IMR-90 (cell line): ENCODE measurements around the gene PPP6C. TPM values are rescaled to one million over a fixed set of nuclear protein-coding genes. Genes with fewer than 3 reads are reported as not detected.

Experiments used
- ATAC-seq: fragments of 200-7000 bp; cut with Tn5 transposase; 2 replicates; pipeline ENCODE4 v1.9.1; 2020; ENCODE audit warnings: low read depth, mild to moderate bottlenecking, moderate library complexity
- BruUV-seq: library from RNA; stranded (reverse); fragments of 400-500 nt; replicated peaks from 2 replicates; lab custom pipeline; 2021; lab: Mats Ljungman, UMichigan
- CTCF ChIA-PET: fragments of 300-600 bp; formaldehyde crosslinking; extraction: SDS; loops from one replicate; lab custom pipeline; 2021; ENCODE audit warnings: antibody characterized with exemption; lab: Yijun Ruan, JAX
- POLR2A ChIA-PET: fragments of 300-600 bp; sonication (Branson Sonifier 250); formaldehyde crosslinking; loops from one replicate; lab custom pipeline; 2022; ENCODE audit warnings: antibody characterized with exemption; ENCODE audit not compliant: unreplicated experiment; lab: Charles Lee
- DNase-seq: peaks from one replicate; pipeline ENCODE4 v3.0.0; 2013
- H2AFZ ChIP-seq: replicated peaks from 2 replicates; pipeline ENCODE3; 2013; ENCODE audit warnings: low read length, mild to moderate bottlenecking; ENCODE audit not compliant: poor library complexity
- H2AK5ac ChIP-seq: 2 replicates; pipeline ENCODE4 v1.6.1; 2013; ENCODE audit warnings: low read depth, low read length, inconsistent platforms
- H2AK9ac ChIP-seq: replicated peaks from 2 replicates; pipeline ENCODE3; 2013; ENCODE audit warnings: mild to moderate bottlenecking, low read depth, low read length, moderate library complexity; ENCODE audit not compliant: poor library complexity
- H2BK120ac ChIP-seq: 2 replicates; pipeline ENCODE4 v1.6.1; 2013; ENCODE audit warnings: low read depth, low read length, inconsistent platforms
- H2BK15ac ChIP-seq: 3 replicates; pipeline ENCODE4 v1.6.1; 2013; ENCODE audit warnings: low read depth, low read length, inconsistent platforms
- H2BK20ac ChIP-seq: 2 replicates; pipeline ENCODE4 v1.6.1; 2013; ENCODE audit warnings: low read depth, mild to moderate bottlenecking, inconsistent platforms, low read length, moderate library complexity
- H2BK5ac ChIP-seq: 2 replicates; pipeline ENCODE4 v1.6.1; 2013; ENCODE audit warnings: mild to moderate bottlenecking, low read depth, low read length, inconsistent platforms; ENCODE audit not compliant: poor library complexity, severe bottlenecking
- H3K14ac ChIP-seq: replicated peaks from 2 replicates; pipeline ENCODE4 v1.6.1; 2013; ENCODE audit warnings: low read depth, low read length, inconsistent platforms
- H3K18ac ChIP-seq: 2 replicates; pipeline ENCODE4 v1.6.1; 2013; ENCODE audit warnings: low read depth, low read length, control low read depth
- H3K23ac ChIP-seq: 2 replicates; pipeline ENCODE4 v1.6.1; 2013; ENCODE audit warnings: low read depth, low read length, inconsistent platforms
- H3K27ac ChIP-seq: 2 replicates; pipeline ENCODE4 v1.5.1; 2013; ENCODE audit warnings: mild to moderate bottlenecking, control low read depth, low read length; ENCODE audit not compliant: insufficient read depth
- H3K27me3 ChIP-seq: 2 replicates; pipeline ENCODE4 v1.6.1; 2013; ENCODE audit warnings: low read length; ENCODE audit not compliant: control insufficient read depth, insufficient read depth
- H3K36me3 ChIP-seq: 2 replicates; pipeline ENCODE4 v1.6.1; 2013; ENCODE audit warnings: low read length, mixed read lengths; ENCODE audit not compliant: control insufficient read depth, insufficient read depth
- H3K4ac ChIP-seq: 2 replicates; pipeline ENCODE4 v1.6.1; 2013; ENCODE audit warnings: low read depth, low read length, inconsistent platforms
- H3K4me1 ChIP-seq: 2 replicates; pipeline ENCODE4 v1.6.1; 2013; ENCODE audit warnings: low read length, mixed read lengths; ENCODE audit not compliant: control insufficient read depth, insufficient read depth
- H3K4me2 ChIP-seq: 2 replicates; pipeline ENCODE4 v1.6.1; 2013; ENCODE audit warnings: low read depth, mild to moderate bottlenecking, control low read depth, low read length, moderate library complexity
- H3K4me3 ChIP-seq: 2 replicates; pipeline ENCODE4 v1.5.1; 2013; ENCODE audit warnings: low read depth, mild to moderate bottlenecking, control low read depth, low read length, moderate library complexity; ENCODE audit not compliant: insufficient read depth
- H3K56ac ChIP-seq: 2 replicates; pipeline ENCODE4 v1.6.1; 2013; ENCODE audit warnings: low read length, inconsistent platforms; ENCODE audit not compliant: insufficient read depth; ENCODE audit errors: extremely low read depth
- H3K79me1 ChIP-seq, 2 experiments: 2 replicates each; pipeline ENCODE4 v1.6.1; 2013; ENCODE audit warnings: low read length in 2 of 2, inconsistent platforms in 1 of 2, low read depth in 1 of 2
- H3K9ac ChIP-seq: 2 replicates; pipeline ENCODE4 v1.6.1; 2013; ENCODE audit warnings: low read depth, low read length, control low read depth
- H3K9me1 ChIP-seq: 2 replicates; pipeline ENCODE4 v1.6.1; 2013; ENCODE audit warnings: low read length, inconsistent platforms; ENCODE audit not compliant: insufficient read depth
- H3K9me3 ChIP-seq: 2 replicates; pipeline ENCODE4 v1.6.1; 2013; ENCODE audit warnings: low read length; ENCODE audit not compliant: control insufficient read depth, insufficient read depth
- H4K20me1 ChIP-seq: 2 replicates; pipeline ENCODE4 v1.6.1; 2013; ENCODE audit warnings: low read length, inconsistent platforms; ENCODE audit not compliant: insufficient read depth
- H4K5ac ChIP-seq: 2 replicates; pipeline ENCODE4 v1.6.1; 2013; ENCODE audit warnings: mild to moderate bottlenecking, low read depth, low read length, control low read depth
- H4K8ac ChIP-seq, 2 experiments: 2 replicates each; pipeline ENCODE4 v1.6.1; 2013; ENCODE audit warnings: low read depth in 2 of 2, low read length in 2 of 2, control low read depth in 1 of 2, inconsistent platforms in 1 of 2
- H4K91ac ChIP-seq: 2 replicates; pipeline ENCODE4 v1.6.1; 2013; ENCODE audit warnings: low read depth, low read length, inconsistent platforms; ENCODE audit not compliant: insufficient read depth
- BHLHE40 ChIP-seq: fragments of 150-350 bp; IDR thresholded peaks from 2 replicates; pipeline ENCODE4 v1.6.1; 2016; ENCODE audit warnings: mild to moderate bottlenecking, low read depth, low read length
- CEBPB ChIP-seq: IDR thresholded peaks from 2 replicates; pipeline ENCODE4 v1.6.1; 2012; ENCODE audit warnings: low read depth, low read length, improper control_type of control experiment
- CHD1 ChIP-seq: IDR thresholded peaks from 2 replicates; pipeline ENCODE4 v1.6.1; 2012; ENCODE audit warnings: low read depth, low read length, improper control_type of control experiment
- FOS ChIP-seq: fragments of 150-350 bp; IDR thresholded peaks from 2 replicates; pipeline ENCODE4 v1.6.1; 2016; ENCODE audit warnings: low read depth, low read length
- MAFK ChIP-seq: IDR thresholded peaks from 2 replicates; pipeline ENCODE4 v1.6.1; 2012; ENCODE audit warnings: low read depth, low read length, improper control_type of control experiment
- MAZ ChIP-seq: IDR thresholded peaks from 2 replicates; pipeline ENCODE4 v1.6.1; 2012; ENCODE audit warnings: low read depth, mild to moderate bottlenecking, low read length, improper control_type of control experiment, moderate library complexity, borderline replicate concordance
- MXI1 ChIP-seq: IDR thresholded peaks from 2 replicates; pipeline ENCODE4 v1.6.1; 2012; ENCODE audit warnings: low read depth, mild to moderate bottlenecking, low read length, moderate library complexity, borderline replicate concordance
- NFE2L2 ChIP-seq: fragments of 150-350 bp; IDR thresholded peaks from 2 replicates; pipeline ENCODE4 v1.6.1; 2016; ENCODE audit warnings: low read depth, mild to moderate bottlenecking, low read length
- POLR2A ChIP-seq: IDR thresholded peaks from 2 replicates; pipeline ENCODE4 v1.6.1; 2012; ENCODE audit warnings: mild to moderate bottlenecking, low read depth, low read length
- RAD21 ChIP-seq: IDR thresholded peaks from 2 replicates; pipeline ENCODE4 v1.6.1; 2012; ENCODE audit warnings: low read length, improper control_type of control experiment
- RCOR1 ChIP-seq: IDR thresholded peaks from 2 replicates; pipeline ENCODE4 v1.6.1; 2012; ENCODE audit warnings: mild to moderate bottlenecking, low read length, improper control_type of control experiment; ENCODE audit not compliant: insufficient replicate concordance
- RFX5 ChIP-seq: IDR thresholded peaks from 2 replicates; pipeline ENCODE4 v1.8.0; 2012; ENCODE audit warnings: low read depth, mild to moderate bottlenecking, low read length, moderate library complexity
- SMC3 ChIP-seq: fragments of 150-350 bp; IDR thresholded peaks from 2 replicates; pipeline ENCODE4 v1.6.1; 2016; ENCODE audit warnings: low read depth, mild to moderate bottlenecking, antibody characterized with exemption, low read length, moderate library complexity
- WGBS, 2 experiments: methylation state at CpG; one replicate each; pipeline versions ENCODE4 v1.1.5 to v1.1.7; 2013; ENCODE audit warnings: missing lambda C conversion rate in 2 of 2; ENCODE audit not compliant: insufficient read length in 1 of 2; ENCODE audit errors: extremely low coverage in 2 of 2; 5-methylcytosine and 5-hydroxymethylcytosine counted together
- dilution Hi-C: fragments of 300-500 bp; cut with HindIII; formaldehyde crosslinking; loops from one replicate; pipeline ENCODE4 v1.14.3; 2018; ENCODE audit warnings: low sequenced_read_pairs; ENCODE audit not compliant: unreplicated experiment
- in situ Hi-C: fragments of 300-500 bp; cut with MboI; formaldehyde crosslinking; loops from 3 replicates; pipeline ENCODE4 v1.14.3; 2019; ENCODE audit warnings: low sequenced_read_pairs, inconsistent platforms, mixed read lengths
- intact Hi-C: fragments of 100-400 bp; cut with micrococcal nuclease; formaldehyde crosslinking; loops from 2 replicates; pipeline ENCODE4 v1.10.0; 2022
- polyA plus RNA-seq, 3 experiments: library from polyadenylated mRNA; depleted of rRNA; stranded (reverse); fragments of >200 nt; gene quantifications; 2 replicates each; pipeline ENCODE4 v1.2.3, GENCODE V29; 2012; ENCODE audit warnings: low replicate concordance in 1 of 3
- total RNA-seq: library from RNA; depleted of rRNA; stranded (reverse); fragments of >200 nt; gene quantifications from 2 replicates; pipeline ENCODE4 v1.2.3, GENCODE V29; 2012
- TF ChIP-seq, protein P1 (sequence below): fragments of 150-350 bp; IDR thresholded peaks from 2 replicates; pipeline ENCODE4 v1.6.1; 2016; ENCODE audit warnings: low read depth, mild to moderate bottlenecking, low read length, moderate library complexity, borderline replicate concordance
- TF ChIP-seq, protein P2 (sequence below): fragments of 150-350 bp; IDR thresholded peaks from 2 replicates; pipeline ENCODE4 v1.6.1; 2017; ENCODE audit warnings: mild to moderate bottlenecking, antibody characterized with exemption, low read length, low read depth
- TF ChIP-seq, protein P3 (sequence below): conservative IDR thresholded peaks from 2 replicates; pipeline ENCODE4 v1.5.1; 2012; ENCODE audit warnings: mild to moderate bottlenecking, low read depth, low read length, improper control_type of control experiment

Gene PPP6C
- total and polyA plus RNA-seq, 2 of the 4 experiments (the other 2 are of a cell fraction): 14.5 to 15.4 TPM

DNA sequence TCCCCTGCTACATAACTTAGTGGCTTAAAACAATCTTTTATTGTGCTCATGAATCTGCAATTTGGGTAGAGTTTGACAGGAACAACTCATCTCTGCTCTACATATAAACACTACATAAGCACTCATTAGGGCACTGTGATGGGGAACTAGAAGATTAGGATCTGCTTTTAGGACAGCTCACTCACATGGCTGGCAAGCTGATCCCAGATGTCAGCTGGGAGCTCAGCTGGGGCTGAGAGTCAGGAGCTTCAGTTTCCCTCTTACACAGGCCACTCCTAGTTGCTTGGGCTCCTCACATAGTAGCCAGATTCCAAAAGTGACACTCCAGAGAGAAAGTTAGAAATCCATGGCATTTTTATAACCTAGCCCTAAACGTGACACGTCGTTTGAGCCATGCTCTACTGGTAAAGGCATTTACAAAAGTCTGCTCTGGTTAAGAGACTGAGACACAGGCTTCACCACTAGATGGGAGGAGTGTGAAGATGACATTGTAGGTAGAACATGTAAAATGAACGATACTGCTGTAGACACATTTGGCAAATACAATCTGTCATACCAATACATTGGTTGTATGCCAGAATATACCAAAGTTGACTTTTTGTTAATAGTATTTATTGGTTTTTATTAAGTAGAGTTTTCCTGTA lies 69.8 kb downstream of the PPP6C start:
- no peak overlapping the region for H2AFZ ChIP-seq
- dilution Hi-C loops (no loop called here), in situ Hi-C loops (no loop called here), intact Hi-C loops (no loop called here)
- ATAC-seq (peak; percentile 61), DNase-seq (peak; percentile 55)
- H3K4me1 ChIP-seq: peaks cover 3% of the 10 kb centered on the region; the same call in 1 of the 2 replicates
- no peak overlapping the region for H2BK15ac ChIP-seq
- H3K18ac ChIP-seq: no peak overlapping the region
- no peaks in the 10 kb centered on the region for H3K9me3 ChIP-seq
- H3K14ac ChIP-seq: no peak overlapping the region
- no peak overlapping the region for H3K4ac ChIP-seq
- H3K56ac ChIP-seq: no peak overlapping the region
- H2BK5ac ChIP-seq: no peak overlapping the region
- no peak overlapping the region for H2BK20ac ChIP-seq
- no peak overlapping the region for H3K4me2 ChIP-seq
- H3K9me1 ChIP-seq: peaks cover 6% of the 10 kb centered on the region; the same call in 1 of the 2 replicates
- H4K91ac ChIP-seq: no peak overlapping the region
- H3K27ac ChIP-seq: no peak overlapping the region
- no peaks in the 10 kb centered on the region for H3K27me3 ChIP-seq
- no peaks in the 10 kb centered on the region for H3K36me3 ChIP-seq
- no peak overlapping the region for H3K23ac ChIP-seq
- H4K5ac ChIP-seq: no peak overlapping the region
- H3K9ac ChIP-seq: no peak overlapping the region
- no peak overlapping the region for H2AK5ac ChIP-seq
- H2BK120ac ChIP-seq: no peak overlapping the region
- no CpG with 5 or more reads among the region's 4 CpGs for whole genome bisulfite sequencing, 2 experiments
- no peaks in the 10 kb centered on the region; the same call in 1 of the 2 replicates for H4K20me1 ChIP-seq
- BruUV-seq: no TSS peak
- ChIA-PET CTCF (no interaction called here), POLR2A (no interaction called here)
- H2AK9ac ChIP-seq: no peak overlapping the region
- peaks cover 23 to 36% of the 10 kb centered on the region in 2 experiments for H3K79me1 ChIP-seq
- no peak overlapping the region for H3K4me3 ChIP-seq
- TF ChIP-seq POLR2A: no peak
- TF ChIP-seq NFE2L2: no peak
- TF ChIP-seq, protein P1, sequence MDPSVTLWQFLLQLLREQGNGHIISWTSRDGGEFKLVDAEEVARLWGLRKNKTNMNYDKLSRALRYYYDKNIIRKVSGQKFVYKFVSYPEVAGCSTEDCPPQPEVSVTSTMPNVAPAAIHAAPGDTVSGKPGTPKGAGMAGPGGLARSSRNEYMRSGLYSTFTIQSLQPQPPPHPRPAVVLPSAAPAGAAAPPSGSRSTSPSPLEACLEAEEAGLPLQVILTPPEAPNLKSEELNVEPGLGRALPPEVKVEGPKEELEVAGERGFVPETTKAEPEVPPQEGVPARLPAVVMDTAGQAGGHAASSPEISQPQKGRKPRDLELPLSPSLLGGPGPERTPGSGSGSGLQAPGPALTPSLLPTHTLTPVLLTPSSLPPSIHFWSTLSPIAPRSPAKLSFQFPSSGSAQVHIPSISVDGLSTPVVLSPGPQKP: no peak
- TF ChIP-seq SMC3: no peak
- no peak for TF ChIP-seq RFX5
- TF ChIP-seq MXI1: no peak
- no peak for TF ChIP-seq MAZ
- no peak for TF ChIP-seq RCOR1
- TF ChIP-seq MAFK: no peak
- TF ChIP-seq CHD1: no peak
- TF ChIP-seq FOS: no peak
- TF ChIP-seq CEBPB: no peak
- no peak for TF ChIP-seq RAD21
- TF ChIP-seq, protein P2, sequence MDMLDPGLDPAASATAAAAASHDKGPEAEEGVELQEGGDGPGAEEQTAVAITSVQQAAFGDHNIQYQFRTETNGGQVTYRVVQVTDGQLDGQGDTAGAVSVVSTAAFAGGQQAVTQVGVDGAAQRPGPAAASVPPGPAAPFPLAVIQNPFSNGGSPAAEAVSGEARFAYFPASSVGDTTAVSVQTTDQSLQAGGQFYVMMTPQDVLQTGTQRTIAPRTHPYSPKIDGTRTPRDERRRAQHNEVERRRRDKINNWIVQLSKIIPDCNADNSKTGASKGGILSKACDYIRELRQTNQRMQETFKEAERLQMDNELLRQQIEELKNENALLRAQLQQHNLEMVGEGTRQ: no peak
- TF ChIP-seq, protein P3, sequence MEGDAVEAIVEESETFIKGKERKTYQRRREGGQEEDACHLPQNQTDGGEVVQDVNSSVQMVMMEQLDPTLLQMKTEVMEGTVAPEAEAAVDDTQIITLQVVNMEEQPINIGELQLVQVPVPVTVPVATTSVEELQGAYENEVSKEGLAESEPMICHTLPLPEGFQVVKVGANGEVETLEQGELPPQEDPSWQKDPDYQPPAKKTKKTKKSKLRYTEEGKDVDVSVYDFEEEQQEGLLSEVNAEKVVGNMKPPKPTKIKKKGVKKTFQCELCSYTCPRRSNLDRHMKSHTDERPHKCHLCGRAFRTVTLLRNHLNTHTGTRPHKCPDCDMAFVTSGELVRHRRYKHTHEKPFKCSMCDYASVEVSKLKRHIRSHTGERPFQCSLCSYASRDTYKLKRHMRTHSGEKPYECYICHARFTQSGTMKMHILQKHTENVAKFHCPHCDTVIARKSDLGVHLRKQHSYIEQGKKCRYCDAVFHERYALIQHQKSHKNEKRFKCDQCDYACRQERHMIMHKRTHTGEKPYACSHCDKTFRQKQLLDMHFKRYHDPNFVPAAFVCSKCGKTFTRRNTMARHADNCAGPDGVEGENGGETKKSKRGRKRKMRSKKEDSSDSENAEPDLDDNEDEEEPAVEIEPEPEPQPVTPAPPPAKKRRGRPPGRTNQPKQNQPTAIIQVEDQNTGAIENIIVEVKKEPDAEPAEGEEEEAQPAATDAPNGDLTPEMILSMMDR: no peak
- no peak for TF ChIP-seq BHLHE40
- no peak overlapping the region for H4K8ac ChIP-seq
